Suprapubic skin (tissue), 3 donors: ENCODE measurements around the gene ACBD6.

ENCODE experiments used
- CTCF ChIP-seq, 2 donors: fragments of 200-600 bp in 1 of 2; fragments of 450-650 bp in 1 of 2; sonication (generic) in 1 of 2; IDR thresholded peaks; one replicate each; pipeline ENCODE4 v1.5.1; 2016 to 2019; ENCODE audit warnings: antibody characterized with exemption in 2 of 2, mild to moderate bottlenecking in 1 of 2, moderate library complexity in 1 of 2
- EP300 ChIP-seq: sonication (generic); formaldehyde crosslinking; IDR thresholded peaks from one replicate; pipeline ENCODE4 v1.6.1; 2017; ENCODE audit warnings: antibody characterized with exemption

GRCh38 chr1:180259431-180260338 is 242.7 kb downstream of the ACBD6 start:
- TF ChIP-seq CTCF (IDR thresholded peaks at IDR 0.05) = no peak
- no peak for TF ChIP-seq EP300
